Astrocyte of the spinal cord (primary cell): Measurements from ENCODE around the gene TOMM40L.

Experiments
- DNase-seq: peaks from one replicate; pipeline ENCODE4 v3.0.0; 2011; ENCODE audit warnings: low read depth, low spot score
- H3K4me3 ChIP-seq: 2 replicates; pipeline ENCODE4 v1.5.1; 2011; ENCODE audit warnings: low read depth, mild to moderate bottlenecking, low read length, moderate library complexity
- in situ Hi-C: cut with HindIII; loops from 2 replicates; pipeline ENCODE4 v1.10.0; 2017; ENCODE audit warnings: low sequenced_read_pairs
- TF ChIP-seq, protein P1 (sequence below): IDR thresholded peaks from 2 replicates; pipeline ENCODE4 v1.5.1; 2012; ENCODE audit warnings: low read depth, mild to moderate bottlenecking, low read length, inconsistent platforms

The TOMM40L gene

DNA sequence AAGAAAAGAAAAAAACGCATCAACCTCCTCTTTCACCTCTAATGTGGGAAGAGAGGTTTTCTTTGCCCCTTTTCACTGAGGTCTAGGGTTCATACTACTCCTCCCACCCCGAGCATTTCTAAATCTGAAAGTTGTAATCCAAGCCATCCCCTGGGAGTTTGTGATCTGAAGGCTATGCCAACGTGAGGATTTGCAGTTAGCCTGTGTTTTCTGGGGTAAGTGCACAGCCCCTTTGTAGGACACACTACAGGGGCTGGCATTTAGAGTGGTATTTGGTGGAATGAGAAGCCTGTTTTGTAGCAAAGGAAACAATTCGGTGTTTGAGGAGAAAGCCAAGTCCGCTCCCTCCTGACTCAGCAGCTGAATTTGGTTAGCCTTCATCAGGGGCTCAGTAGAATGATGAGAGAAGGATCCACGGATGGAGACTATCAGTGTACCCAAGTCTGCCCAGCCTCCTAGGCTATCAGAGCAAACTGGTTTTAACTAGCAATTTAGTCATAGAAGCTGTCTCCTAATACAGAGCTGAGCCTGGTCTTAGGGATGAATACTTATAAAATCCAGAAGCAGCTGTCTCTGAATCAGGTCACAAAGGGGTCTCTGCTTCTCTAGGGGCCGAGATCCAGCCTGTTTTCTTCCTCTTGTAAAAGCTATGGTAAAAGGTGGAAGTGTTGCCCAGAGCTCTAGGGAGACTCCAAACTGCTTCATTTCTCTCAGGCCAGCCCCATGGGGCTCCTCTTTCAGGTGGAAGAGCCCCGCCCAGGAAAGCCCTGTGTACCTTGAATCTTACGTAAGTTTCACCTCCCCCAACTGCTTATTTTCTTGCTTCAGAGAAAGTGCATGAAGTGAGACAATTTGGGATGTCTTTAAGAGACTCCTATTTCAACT lies 34.8 kb downstream of the TOMM40L start:
- TF ChIP-seq, protein P1, sequence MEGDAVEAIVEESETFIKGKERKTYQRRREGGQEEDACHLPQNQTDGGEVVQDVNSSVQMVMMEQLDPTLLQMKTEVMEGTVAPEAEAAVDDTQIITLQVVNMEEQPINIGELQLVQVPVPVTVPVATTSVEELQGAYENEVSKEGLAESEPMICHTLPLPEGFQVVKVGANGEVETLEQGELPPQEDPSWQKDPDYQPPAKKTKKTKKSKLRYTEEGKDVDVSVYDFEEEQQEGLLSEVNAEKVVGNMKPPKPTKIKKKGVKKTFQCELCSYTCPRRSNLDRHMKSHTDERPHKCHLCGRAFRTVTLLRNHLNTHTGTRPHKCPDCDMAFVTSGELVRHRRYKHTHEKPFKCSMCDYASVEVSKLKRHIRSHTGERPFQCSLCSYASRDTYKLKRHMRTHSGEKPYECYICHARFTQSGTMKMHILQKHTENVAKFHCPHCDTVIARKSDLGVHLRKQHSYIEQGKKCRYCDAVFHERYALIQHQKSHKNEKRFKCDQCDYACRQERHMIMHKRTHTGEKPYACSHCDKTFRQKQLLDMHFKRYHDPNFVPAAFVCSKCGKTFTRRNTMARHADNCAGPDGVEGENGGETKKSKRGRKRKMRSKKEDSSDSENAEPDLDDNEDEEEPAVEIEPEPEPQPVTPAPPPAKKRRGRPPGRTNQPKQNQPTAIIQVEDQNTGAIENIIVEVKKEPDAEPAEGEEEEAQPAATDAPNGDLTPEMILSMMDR, result no peak
- H3K4me3 ChIP-seq, result no peak overlapping the region
- DNase-seq, result no peak
- in situ Hi-C loops, result no loop called here

DNA sequence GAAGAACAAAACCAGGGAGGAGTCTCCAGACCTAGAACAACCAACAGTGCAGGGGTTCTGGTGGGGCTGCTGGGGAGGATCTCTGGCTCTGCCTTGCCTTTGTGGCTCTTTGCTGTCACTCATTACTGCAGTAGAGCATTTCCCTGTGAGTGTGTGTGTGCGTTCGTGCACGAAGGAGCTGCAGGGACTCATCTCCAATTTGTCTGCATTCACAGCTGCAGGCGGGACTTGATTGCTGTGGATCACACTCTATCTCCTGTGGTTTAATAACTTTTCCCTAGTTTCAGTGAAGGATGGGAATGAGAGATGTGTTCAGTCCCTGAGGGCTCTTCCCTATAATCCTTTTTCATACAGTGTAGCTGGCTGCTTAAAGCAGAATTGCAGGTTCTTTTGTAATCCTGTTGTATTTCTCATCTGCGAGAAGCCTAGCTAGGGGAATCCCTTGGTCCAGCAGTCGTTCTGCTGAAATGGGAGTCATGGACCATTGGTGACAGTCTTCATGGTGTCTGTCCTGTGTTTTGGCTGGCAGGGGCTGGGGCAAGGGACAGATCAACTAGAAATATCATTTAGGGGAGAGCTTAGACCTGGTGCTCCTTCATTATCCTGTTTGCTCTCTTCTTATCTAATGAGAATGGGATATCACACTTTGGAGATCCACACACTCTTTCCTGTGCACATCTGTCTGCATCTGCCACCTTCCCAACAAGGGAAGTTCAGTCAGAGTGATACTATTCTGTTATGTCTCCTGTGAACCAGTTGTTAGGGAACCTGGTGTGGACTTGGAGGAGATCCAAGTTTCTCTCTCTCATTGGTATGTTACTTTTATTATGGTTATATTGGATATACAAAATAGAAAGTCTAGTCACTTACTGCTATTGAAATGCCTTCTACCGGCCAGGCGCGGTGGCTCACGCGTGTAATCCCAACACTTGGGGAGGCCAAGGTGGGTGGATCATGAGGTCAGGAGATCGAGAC lies 35.7 kb downstream of the TOMM40L start:
- DNase-seq, result peak; percentile 7
- no peak overlapping the region for H3K4me3 ChIP-seq
- TF ChIP-seq, protein P1, result no peak
- in situ Hi-C loops, result no loop called here

DNA sequence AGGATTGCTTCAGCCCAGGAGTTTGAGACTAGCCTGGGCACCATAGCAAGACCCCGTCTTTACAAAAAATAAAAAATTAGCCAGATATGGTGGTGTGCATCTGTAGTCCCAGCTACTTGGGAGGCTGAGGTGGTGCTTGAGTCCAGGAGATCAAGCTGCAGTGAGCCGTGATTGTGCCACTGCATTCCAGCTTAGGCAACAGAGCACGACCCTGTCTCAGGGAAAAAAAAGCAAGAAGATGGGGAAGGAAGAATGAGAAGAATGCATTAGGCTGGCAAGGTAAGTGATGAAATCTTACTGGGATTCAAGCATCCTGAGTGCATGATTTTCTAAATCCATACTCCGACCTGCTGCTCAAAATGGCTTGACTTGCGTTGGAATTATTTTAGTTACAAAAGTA lies 39.4 kb downstream of the TOMM40L start:
- no peak for DNase-seq
- H3K4me3 ChIP-seq, result no peak overlapping the region
- in situ Hi-C loops, result no loop called here
- TF ChIP-seq, protein P1, result no peak

DNA sequence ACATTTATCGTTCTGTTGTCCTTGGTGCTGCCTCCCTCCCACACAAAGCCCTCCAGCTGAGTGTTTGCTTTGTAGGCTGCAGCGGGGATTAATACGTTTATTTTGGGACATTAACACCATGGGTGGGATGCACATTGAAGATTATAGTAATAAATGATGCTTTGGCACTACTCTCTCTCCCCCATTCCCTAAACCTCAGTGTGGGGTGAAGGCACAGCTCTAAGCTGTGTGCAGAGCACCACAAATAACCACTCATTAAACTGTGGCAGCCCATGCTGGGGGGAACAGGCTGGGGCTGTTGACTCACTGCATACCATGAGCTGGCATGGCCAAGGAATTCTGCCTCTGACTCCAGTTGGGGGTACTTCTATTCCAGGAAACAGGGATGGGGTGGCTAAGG lies 40.3 kb downstream of the TOMM40L start:
- TF ChIP-seq, protein P1, result no peak
- in situ Hi-C loops, result no loop called here
- no peak for DNase-seq
- no peak overlapping the region for H3K4me3 ChIP-seq

DNA sequence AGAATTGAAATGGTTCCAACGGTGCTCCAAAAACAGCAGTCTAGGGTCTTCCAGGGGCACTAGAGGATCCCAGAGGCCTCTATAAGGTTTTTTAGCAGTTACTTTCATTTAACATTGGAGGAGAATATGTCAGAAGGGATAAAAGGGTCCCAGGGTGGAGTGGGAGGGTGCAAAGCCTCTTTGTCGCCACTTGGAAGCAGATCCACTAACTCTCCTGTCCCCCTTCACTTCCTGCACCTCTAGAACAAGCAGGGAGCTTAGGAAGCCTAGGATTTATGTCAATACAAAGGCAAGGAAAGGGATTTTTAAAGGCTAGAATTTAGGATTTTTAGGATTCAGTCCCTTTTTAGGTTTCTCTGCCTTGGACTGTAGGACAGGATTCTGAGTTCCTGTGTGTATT lies 41.0 kb downstream of the TOMM40L start:
- in situ Hi-C loops, result no loop called here
- DNase-seq, result no peak
- TF ChIP-seq, protein P1, result no peak
- H3K4me3 ChIP-seq, result no peak overlapping the region

DNA sequence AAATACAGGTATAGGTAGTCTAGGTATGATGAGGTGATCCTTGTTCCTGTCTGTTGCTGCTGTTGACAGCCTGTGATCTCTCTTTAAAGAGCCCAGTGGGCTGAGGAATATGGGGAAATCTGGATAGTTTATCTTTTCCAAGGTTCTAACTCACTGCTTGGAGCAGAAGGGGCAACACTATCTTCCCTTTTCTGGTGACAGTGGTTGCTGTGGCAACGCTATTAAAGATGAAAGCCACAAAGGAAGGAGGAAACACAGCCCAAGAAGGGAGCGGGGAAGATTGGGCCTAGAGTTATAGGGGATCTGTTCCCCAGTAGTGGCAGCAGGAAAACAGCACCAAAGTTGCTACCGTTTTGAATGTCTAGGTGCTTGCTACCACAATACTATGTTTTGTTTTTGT lies 41.5 kb downstream of the TOMM40L start:
- H3K4me3 ChIP-seq, result no peak overlapping the region
- in situ Hi-C loops, result no loop called here
- no peak for DNase-seq
- TF ChIP-seq, protein P1, result no peak
